Psoas muscle (tissue), 8 donors: ENCODE data around the gene SPDYE16. TPM values are rescaled to one million over a fixed set of nuclear protein-coding genes. Genes with fewer than 3 reads are reported as not detected.
"Not testable (repeated sequence)": the region's sequence is repeated elsewhere in the genome, so short reads cannot be mapped to it uniquely, and the experiment has no call there.

Experiments
- ATAC-seq, 4 donors: fragments of 200-7000 bp; cut with Tn5 transposase; one replicate each; pipeline ENCODE4 v1.9.1; 2020; ENCODE audit warnings: moderate library complexity in 3 of 4, mild to moderate bottlenecking in 2 of 4
- DNase-seq, 2 donors: peaks; one replicate each; pipeline ENCODE4 v3.0.0-alpha.2; 2020
- H3K27ac ChIP-seq: fragments of 200-600 bp; one replicate; pipeline ENCODE4 v1.8.0; 2022
- H3K27me3 ChIP-seq, 3 donors: fragments of 200-600 bp in 1 of 3; one replicate each; pipeline versions ENCODE4 v1.6.1 to v1.8.0; 2013 to 2022; ENCODE audit warnings: low read length in 2 of 3, mild to moderate bottlenecking in 2 of 3, moderate library complexity in 1 of 3; ENCODE audit not compliant: insufficient read depth in 3 of 3
- H3K36me3 ChIP-seq, 2 donors: fragments of 200-600 bp in 1 of 2; one replicate each; pipeline versions ENCODE4 v1.6.1 to v1.8.0; 2013 to 2022; ENCODE audit warnings: low read depth in 1 of 2, mild to moderate bottlenecking in 1 of 2, moderate library complexity in 1 of 2; ENCODE audit not compliant: insufficient read depth in 1 of 2
- H3K4me1 ChIP-seq: fragments of 200-600 bp; one replicate; pipeline ENCODE4 v1.8.0; 2022
- H3K4me3 ChIP-seq: fragments of 200-600 bp; one replicate; pipeline ENCODE4 v1.8.0; 2022; ENCODE audit warnings: mild to moderate bottlenecking
- H3K9me3 ChIP-seq: fragments of 200-600 bp; one replicate; pipeline ENCODE4 v1.8.0; 2022
- WGBS, 3 donors: extraction: QIAGEN DNeasy Blood & Tissue Kit; methylation state at CpG; one replicate each; pipeline versions ENCODE4 v1.1.6 to v1.1.7; 2013; 5-methylcytosine and 5-hydroxymethylcytosine counted together
- intact Hi-C, 2 donors: fragments of 100-400 bp; cut with DNase I; formaldehyde crosslinking; loops; one replicate each; pipeline versions ENCODE4 v1.11.0 to v1.14.2; 2022
- polyA plus RNA-seq, 3 donors: library from polyadenylated mRNA; stranded (reverse); fragments of 200-250 nt; gene quantifications; one replicate each; pipeline ENCODE4 v1.2.3, GENCODE V29; 2013
- total RNA-seq, 4 donors: library from RNA; stranded (reverse); fragmentation: NEBNext Ultra II Directional in 2 of 4; extraction: Animal tissue kit (Norgen Biotek cat#: 25700) in 2 of 4; gene quantifications; one replicate each; pipeline versions ENCODE4 v1.2.1 to v1.2.4, GENCODE V29; 2021 to 2023
- TF ChIP-seq, protein P1 (sequence below): fragments of 200-600 bp; IDR thresholded peaks from one replicate; pipeline ENCODE4 v1.8.0; 2022; ENCODE audit warnings: antibody characterized with exemption
- donor health status: healthy with polysubstance abuse.
- donor health status: DM: no; HTN: no; CAD: no; lungs with moderate emphysema.
- donor health status: Bipolar disorder and iron deficiency.
- donor health status: healthy.
- donor health status: DM: yes; HTN: yes; CAD: no.
- donor health status: DM: no; HTN: no; CAD: no.
- donor health status: DM: no; HTN: no; CAD: no.
- donor health status: DM: yes; HTN: yes; CAD: no.

SPDYE16 gene
- total and polyA plus RNA-seq, 7 donors: 0.04 to 0.60 (median 0.26) TPM; not detected in 1

DNA sequence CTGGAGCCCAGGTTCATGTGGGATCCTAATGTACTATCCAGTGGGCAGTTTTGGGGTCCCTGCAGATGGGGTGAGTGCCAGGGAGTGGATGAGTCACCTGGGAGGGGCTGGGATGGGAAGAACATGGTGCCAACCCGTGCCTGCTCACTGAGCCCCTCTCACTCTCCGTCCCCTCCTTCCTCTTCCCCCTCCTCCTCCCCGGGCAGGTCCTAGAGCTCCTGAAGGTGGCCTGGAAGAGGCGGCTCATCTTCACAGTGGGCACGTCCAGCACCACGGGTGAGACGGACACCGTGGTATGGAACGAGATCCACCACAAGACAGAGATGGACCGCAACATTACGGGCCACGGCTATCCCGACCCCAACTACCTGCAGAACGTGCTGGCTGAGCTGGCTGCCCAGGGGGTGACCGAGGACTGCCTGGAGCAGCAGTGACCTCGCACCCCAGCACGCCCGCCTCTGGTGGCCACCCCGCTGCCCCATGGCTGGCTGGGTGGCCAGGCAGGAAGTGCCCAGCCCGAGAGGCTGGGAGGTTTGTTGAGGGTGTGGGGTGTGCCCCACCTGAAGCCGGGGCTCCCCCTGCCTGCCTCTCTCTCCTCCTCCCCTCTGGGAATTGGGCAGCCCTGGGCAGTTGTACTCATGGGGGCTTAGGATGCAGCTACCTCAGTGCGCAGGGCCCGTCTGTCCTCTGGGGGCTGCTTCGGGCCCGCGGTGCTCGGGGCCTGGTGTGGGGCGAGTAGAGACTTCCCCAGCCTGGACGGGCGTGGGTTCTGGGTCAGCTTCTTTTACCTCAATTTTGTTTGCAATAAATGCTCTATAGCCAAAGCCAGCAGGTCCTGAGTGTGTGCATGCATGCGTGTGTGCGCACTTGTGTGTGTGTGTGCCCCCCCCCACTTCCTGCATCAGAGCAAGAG is 37.7 kb downstream of the SPDYE16 start:
- intact Hi-C loops: loop anchor here in 1 of 2 donors (10.0 kb wide), 1 partner anchor 489 kb away; no protein-coding TSS in a partner anchor
- 90 to 94% (median 94%) methylated on average over 31 to 32 of the region's 32 CpGs for WGBS, 3 donors
- ATAC-seq: no peak
- TF ChIP-seq, protein P1, sequence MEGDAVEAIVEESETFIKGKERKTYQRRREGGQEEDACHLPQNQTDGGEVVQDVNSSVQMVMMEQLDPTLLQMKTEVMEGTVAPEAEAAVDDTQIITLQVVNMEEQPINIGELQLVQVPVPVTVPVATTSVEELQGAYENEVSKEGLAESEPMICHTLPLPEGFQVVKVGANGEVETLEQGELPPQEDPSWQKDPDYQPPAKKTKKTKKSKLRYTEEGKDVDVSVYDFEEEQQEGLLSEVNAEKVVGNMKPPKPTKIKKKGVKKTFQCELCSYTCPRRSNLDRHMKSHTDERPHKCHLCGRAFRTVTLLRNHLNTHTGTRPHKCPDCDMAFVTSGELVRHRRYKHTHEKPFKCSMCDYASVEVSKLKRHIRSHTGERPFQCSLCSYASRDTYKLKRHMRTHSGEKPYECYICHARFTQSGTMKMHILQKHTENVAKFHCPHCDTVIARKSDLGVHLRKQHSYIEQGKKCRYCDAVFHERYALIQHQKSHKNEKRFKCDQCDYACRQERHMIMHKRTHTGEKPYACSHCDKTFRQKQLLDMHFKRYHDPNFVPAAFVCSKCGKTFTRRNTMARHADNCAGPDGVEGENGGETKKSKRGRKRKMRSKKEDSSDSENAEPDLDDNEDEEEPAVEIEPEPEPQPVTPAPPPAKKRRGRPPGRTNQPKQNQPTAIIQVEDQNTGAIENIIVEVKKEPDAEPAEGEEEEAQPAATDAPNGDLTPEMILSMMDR: no peak
- Histone ChIP-seq H3K36me3 (peaks cover 0 to 32% of the 10 kb centered on the region in 2 donors), H3K27me3 (no peaks in the 10 kb centered on the region), H3K27ac (no peak overlapping the region), H3K4me1 (no peaks in the 10 kb centered on the region), H3K4me3 (no peak overlapping the region), H3K9me3 (no peaks in the 10 kb centered on the region)
- DNase-seq: peak in 1 of 2 donors; percentile 42

DNA sequence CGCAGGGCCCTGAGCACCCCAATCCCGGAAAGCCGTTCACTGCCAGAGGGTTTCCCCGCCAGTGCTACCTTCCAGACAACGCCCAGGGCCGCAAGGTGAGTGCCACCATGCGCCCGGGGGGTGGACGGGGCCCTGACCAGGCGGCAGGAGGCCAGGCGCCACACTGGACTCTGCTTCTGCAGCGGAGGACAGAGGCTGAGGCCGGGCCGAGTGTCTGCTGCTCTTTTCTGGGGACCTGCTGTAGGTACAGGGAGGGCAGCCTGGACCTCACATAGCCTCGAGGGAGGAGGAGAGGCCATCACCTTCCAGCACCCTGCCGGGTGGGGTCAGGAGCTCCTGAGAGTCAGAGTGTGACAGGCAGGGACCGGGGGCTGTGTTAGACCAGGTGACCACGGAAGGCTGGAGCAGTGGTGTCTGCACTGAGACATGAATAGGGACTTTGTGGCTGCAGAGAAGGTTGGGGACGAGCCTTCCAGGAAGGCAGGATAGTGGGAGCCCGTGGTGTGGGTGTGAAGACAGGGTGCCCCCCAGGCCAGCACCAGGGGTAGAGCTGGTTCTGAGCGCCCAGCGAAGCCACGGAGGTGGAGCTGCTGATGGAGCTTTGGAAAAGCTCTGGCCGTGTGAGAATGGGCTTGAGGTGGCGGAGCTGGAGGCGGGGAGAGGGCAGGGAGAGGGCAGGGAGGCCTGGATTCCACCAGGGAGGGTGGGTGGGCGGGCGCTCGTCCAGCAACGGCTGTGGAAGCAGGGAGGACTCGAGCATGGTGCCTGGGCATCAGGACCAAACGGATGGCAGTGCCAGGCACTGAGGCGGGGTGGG is 38.5 kb downstream of the SPDYE16 start:
- intact Hi-C loops: loop anchor here in 1 of 2 donors (10.0 kb wide), 1 partner anchor 490 kb away; no protein-coding TSS in a partner anchor
- H3K9me3 ChIP-seq, H3K4me1 ChIP-seq, H3K27ac ChIP-seq, DNase-seq, ATAC-seq, H3K27me3 ChIP-seq, H3K4me3 ChIP-seq: not testable (repeated sequence)
- H3K36me3 ChIP-seq: peaks cover 0 to 32% of the 10 kb centered on the region in 2 donors
- WGBS, 3 donors: 82 to 90% (median 89%) methylated on average over 16 to 22 of the region's 33 CpGs

DNA sequence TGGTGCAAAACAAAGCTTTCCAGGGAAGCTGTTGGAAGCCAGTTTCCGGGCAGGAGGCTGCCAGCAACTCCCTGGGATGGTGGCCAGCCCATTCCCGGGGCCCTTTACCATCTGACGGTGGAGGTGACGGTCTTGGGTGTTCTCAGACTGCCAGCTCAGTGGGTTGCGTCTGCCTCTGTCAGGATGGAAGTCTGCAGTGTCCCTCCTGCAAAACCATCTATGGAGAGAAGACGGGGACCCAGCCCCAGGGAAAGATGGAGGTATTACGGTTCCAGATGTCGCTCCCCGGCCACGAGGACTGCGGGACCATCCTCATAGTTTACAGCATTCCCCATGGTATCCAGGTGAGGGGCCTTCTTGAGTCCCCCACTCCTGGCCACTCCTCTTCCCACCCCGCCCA is 39.9 kb downstream of the SPDYE16 start:
- intact Hi-C loops: loop anchor here in 1 of 2 donors (10.0 kb wide), 1 partner anchor 492 kb away; no protein-coding TSS in a partner anchor
- 68 to 84% (median 83%) methylated on average over 7 to 12 of the region's 12 CpGs for WGBS, 3 donors
- H3K9me3 ChIP-seq, H3K27ac ChIP-seq, H3K4me1 ChIP-seq, ATAC-seq, DNase-seq, H3K4me3 ChIP-seq, H3K27me3 ChIP-seq: not testable (repeated sequence)
- peaks cover 0 to 32% of the 10 kb centered on the region in 2 donors for H3K36me3 ChIP-seq

DNA sequence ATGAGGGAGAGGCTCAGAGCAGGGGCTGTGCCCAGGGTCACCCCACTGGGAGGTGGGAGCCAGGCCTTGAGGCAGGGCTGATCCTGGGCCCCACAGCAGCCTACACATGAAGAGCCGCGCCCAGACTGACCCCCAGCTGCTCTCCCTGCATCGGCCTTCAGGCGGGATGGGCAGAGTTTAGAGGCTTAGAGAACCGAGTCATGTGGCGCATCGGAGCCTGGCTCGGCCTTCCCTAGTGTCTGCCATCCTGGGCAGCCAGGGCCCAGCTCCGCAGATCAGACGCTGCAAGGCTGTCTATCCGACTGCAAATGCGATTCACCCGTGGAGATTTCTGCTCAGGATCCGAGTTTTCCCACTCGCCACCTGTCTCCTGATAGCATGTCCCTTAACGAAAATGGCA is 40.3 kb downstream of the SPDYE16 start:
- not testable (repeated sequence) for ATAC-seq, H3K4me3 ChIP-seq, H3K9me3 ChIP-seq, H3K27ac ChIP-seq, H3K4me1 ChIP-seq, H3K27me3 ChIP-seq, DNase-seq
- intact Hi-C loops: loop anchor here in 1 of 2 donors (10.0 kb wide), 1 partner anchor 492 kb away; no protein-coding TSS in a partner anchor
- 82 to 89% (median 88%) methylated on average over 15 to 16 of the region's 16 CpGs for WGBS, 3 donors
- H3K36me3 ChIP-seq: peaks cover 0 to 32% of the 10 kb centered on the region in 2 donors

DNA sequence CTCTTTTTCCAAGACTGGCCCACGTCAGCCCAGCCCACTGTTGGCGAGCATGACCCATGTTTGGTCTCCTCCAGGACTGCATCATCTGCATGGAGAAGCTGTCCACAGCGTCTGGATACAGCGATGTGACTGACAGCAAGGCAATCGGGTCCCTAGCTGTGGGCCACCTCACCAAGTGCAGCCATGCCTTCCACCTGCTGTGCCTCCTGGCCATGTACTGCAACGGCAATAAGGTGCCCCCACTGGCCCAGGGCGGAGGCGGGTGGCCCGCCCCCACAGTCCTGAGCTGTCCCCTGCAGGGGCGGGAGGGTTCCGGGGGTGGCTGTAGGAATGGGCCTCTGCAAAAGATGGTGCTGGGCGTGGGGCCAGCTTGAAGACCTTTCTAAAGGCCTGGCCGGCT is 40.9 kb downstream of the SPDYE16 start:
- not testable (repeated sequence) for H3K9me3 ChIP-seq, H3K27me3 ChIP-seq, ATAC-seq, H3K27ac ChIP-seq, H3K4me1 ChIP-seq, H3K4me3 ChIP-seq
- peak in 1 of 2 donors; percentile 51 for DNase-seq
- H3K36me3 ChIP-seq: peaks cover 0 to 28% of the 10 kb centered on the region in 2 donors
- intact Hi-C loops: loop anchor here in 1 of 2 donors (10.0 kb wide), 1 partner anchor 493 kb away; no protein-coding TSS in a partner anchor
- WGBS, 3 donors: 66 to 80% (median 76%) methylated on average over 11 to 13 of the region's 13 CpGs

DNA sequence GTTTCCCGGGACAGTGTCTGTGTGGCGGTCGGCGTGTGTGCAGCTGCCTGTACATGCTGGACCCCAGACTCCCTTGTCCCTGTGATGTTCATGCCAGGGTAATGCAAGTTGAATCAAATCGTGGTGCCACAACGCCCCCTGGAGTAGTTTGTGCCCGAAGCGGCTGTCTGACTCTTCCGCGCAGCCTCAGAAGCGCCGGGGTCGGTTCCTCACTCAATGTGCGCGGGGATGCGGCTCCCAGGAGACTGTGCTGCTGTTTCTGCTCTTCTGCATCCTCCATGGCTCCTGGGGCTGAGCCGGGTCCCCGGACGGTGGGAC is 43.2 kb downstream of the SPDYE16 start:
- not testable (repeated sequence) for ATAC-seq, H3K27me3 ChIP-seq, DNase-seq, H3K4me1 ChIP-seq, H3K27ac ChIP-seq, H3K4me3 ChIP-seq, H3K9me3 ChIP-seq
- peaks cover 0 to 11% of the 10 kb centered on the region in 2 donors for H3K36me3 ChIP-seq
- intact Hi-C loops: loop anchor here in 1 of 2 donors (10.0 kb wide), 1 partner anchor 495 kb away; no protein-coding TSS in a partner anchor
- WGBS, 3 donors: 57% methylated on average over 5 of the region's 19 CpGs; no CpG with 5 or more reads in 2 of the 3 donors

- not testable (repeated sequence) for ATAC-seq, DNase-seq
- WGBS, 3 donors: 69 to 83% (median 80%) methylated on average over 9 to 15 of the region's 28 CpGs
Observed at GRCh38 chr7:76499201-76499923, 43.7 kb downstream of the SPDYE16 start.

GRCh38 chr7:76498583-76499200 is 44.4 kb downstream of the SPDYE16 start:
- intact Hi-C loops, H3K9me3 ChIP-seq: not testable (repeated sequence)
- 86 to 89% (median 86%) methylated on average over 1 to 7 of the region's 10 CpGs for WGBS, 3 donors

More at GRCh38 chr7:76499201-76499923, 43.7 kb downstream of the SPDYE16 start:
- H3K27ac ChIP-seq, H3K36me3 ChIP-seq, H3K9me3 ChIP-seq, H3K27me3 ChIP-seq, H3K4me1 ChIP-seq, H3K4me3 ChIP-seq, intact Hi-C loops: not testable (repeated sequence)

More at GRCh38 chr7:76498583-76499200, 44.4 kb downstream of the SPDYE16 start:
- not testable (repeated sequence) for H3K27ac ChIP-seq, DNase-seq, H3K27me3 ChIP-seq, ATAC-seq, H3K4me1 ChIP-seq, H3K4me3 ChIP-seq, H3K36me3 ChIP-seq
